Neural cell (in vitro differentiated cells): ENCODE measurements around the gene KSR2. TPM values are rescaled to one million over a fixed set of nuclear protein-coding genes. Genes with fewer than 3 reads are reported as not detected.

Experiments
- H2AFZ ChIP-seq: fragments of 200-600, 300-800 bp; sonication (generic), shearing (Covaris generic); 2 replicates; pipeline ENCODE4 v1.6.0; 2014; ENCODE audit warnings: low read depth, mild to moderate bottlenecking, antibody characterized with exemption, low read length, moderate library complexity
- H3F3A ChIP-seq: fragments of 200-600 bp; shearing (Covaris generic); 2 replicates; pipeline ENCODE4 v1.6.1; 2016; ENCODE audit warnings: mild to moderate bottlenecking, moderate library complexity, mixed read lengths, antibody characterized with exemption, low read length; ENCODE audit not compliant: insufficient read depth, poor library complexity, severe bottlenecking
- H3K27ac ChIP-seq: fragments of 200-600, 300-800 bp; sonication (generic), shearing (Covaris generic); 2 replicates; pipeline ENCODE4 v1.5.1; 2014; ENCODE audit warnings: mild to moderate bottlenecking, low read length, moderate library complexity
- H3K27me3 ChIP-seq: fragments of 300-800, 200-600 bp; sonication (generic), shearing (Covaris generic); 2 replicates; pipeline ENCODE4 v1.6.0; 2014; ENCODE audit warnings: mild to moderate bottlenecking, low read depth, low read length, moderate library complexity; ENCODE audit not compliant: insufficient read depth
- H3K36me3 ChIP-seq: fragments of 300-800, 200-600 bp; sonication (generic), shearing (Covaris generic); 2 replicates; pipeline ENCODE4 v1.5.1; 2014; ENCODE audit warnings: mild to moderate bottlenecking, antibody characterized with exemption, low read length, moderate library complexity; ENCODE audit not compliant: insufficient read depth
- H3K4me2 ChIP-seq: fragments of 300-800, 200-600 bp; sonication (generic), shearing (Covaris generic); 2 replicates; pipeline ENCODE4 v1.6.0; 2014; ENCODE audit warnings: mild to moderate bottlenecking, low read length
- H3K4me3 ChIP-seq: fragments of 300-800, 200-600 bp; sonication (generic), shearing (Covaris generic); 2 replicates; pipeline ENCODE4 v1.5.1; 2014; ENCODE audit warnings: mild to moderate bottlenecking, low read length, moderate library complexity
- H3K79me2 ChIP-seq: fragments of 200-600 bp; shearing (Covaris generic); replicated peaks from 2 replicates; pipeline ENCODE4 v1.6.0; 2014; ENCODE audit warnings: mild to moderate bottlenecking, low read length, moderate library complexity; ENCODE audit not compliant: insufficient read depth
- H3K9ac ChIP-seq: fragments of 300-800, 200-600 bp; sonication (generic), shearing (Covaris generic); 2 replicates; pipeline ENCODE4 v1.6.1; 2016; ENCODE audit warnings: mild to moderate bottlenecking, low read length, mixed read lengths
- H3K9me2 ChIP-seq: fragments of 200-600 bp; shearing (Covaris generic); 2 replicates; pipeline ENCODE4 v1.6.1; 2016; ENCODE audit warnings: mild to moderate bottlenecking, low read length, mixed read lengths; ENCODE audit not compliant: insufficient read depth
- H3K9me3 ChIP-seq: fragments of 200-600, 300-800 bp; sonication (generic), shearing (Covaris generic); 2 replicates; pipeline ENCODE4 v1.6.1; 2016; ENCODE audit warnings: mild to moderate bottlenecking, mixed run types, low read length, moderate library complexity, mixed read lengths
- H4K20me1 ChIP-seq: fragments of 200-600 bp; shearing (Covaris generic); 2 replicates; pipeline ENCODE4 v1.6.1; 2016; ENCODE audit warnings: mild to moderate bottlenecking, mixed run types; ENCODE audit not compliant: insufficient read depth
- EP300 ChIP-seq: fragments of 450-650 bp; conservative IDR thresholded peaks from 2 replicates; pipeline ENCODE4 v1.6.1; 2014; ENCODE audit warnings: antibody characterized with exemption, mild to moderate bottlenecking, moderate library complexity; ENCODE audit not compliant: poor library complexity, severe bottlenecking
- EZH2 ChIP-seq: fragments of 200-600, 300-800 bp; shearing (Covaris generic), sonication (generic); IDR thresholded peaks from 2 replicates; pipeline ENCODE4 v1.6.1; 2014; ENCODE audit warnings: antibody characterized with exemption, low read length, borderline replicate concordance, mild to moderate bottlenecking; ENCODE audit not compliant: insufficient read depth, poor library complexity, severe bottlenecking
- MXI1 ChIP-seq: fragments of 450-650 bp; conservative IDR thresholded peaks from 2 replicates; pipeline ENCODE4 v1.6.1; 2014; ENCODE audit warnings: antibody characterized with exemption, mild to moderate bottlenecking; ENCODE audit not compliant: poor library complexity, severe bottlenecking
- POLR2AphosphoS5 ChIP-seq: IDR thresholded peaks from 2 replicates; pipeline ENCODE4 v1.6.1; 2012
- RAD21 ChIP-seq: fragments of 450-650 bp; conservative IDR thresholded peaks from 2 replicates; pipeline ENCODE4 v1.6.1; 2014; ENCODE audit warnings: antibody characterized with exemption, mild to moderate bottlenecking, moderate library complexity
- REST ChIP-seq: IDR thresholded peaks from 2 replicates; pipeline ENCODE4 v1.6.1; 2012; ENCODE audit warnings: borderline replicate concordance
- SMC3 ChIP-seq: fragments of 450-650 bp; conservative IDR thresholded peaks from 2 replicates; pipeline ENCODE4 v1.6.1; 2014; ENCODE audit warnings: antibody characterized with exemption, mild to moderate bottlenecking, moderate library complexity; ENCODE audit not compliant: poor library complexity
- TAF1 ChIP-seq: IDR thresholded peaks from 2 replicates; pipeline ENCODE4 v1.6.1; 2012; ENCODE audit warnings: low read depth
- polyA plus RNA-seq: library from polyadenylated mRNA; depleted of rRNA; stranded (reverse); fragments of >200 nt; gene quantifications from 2 replicates; pipeline ENCODE4 v1.2.3, GENCODE V29; 2014
- TF ChIP-seq, protein P1 (sequence below): fragments of 450-650 bp; IDR thresholded peaks from 2 replicates; pipeline ENCODE4 v1.5.1; 2014; ENCODE audit warnings: antibody characterized with exemption, mild to moderate bottlenecking, moderate library complexity; ENCODE audit not compliant: poor library complexity, severe bottlenecking

Gene KSR2
- polyA plus RNA-seq, 1 donor from 2014 or later = 3.0 TPM

- Histone ChIP-seq H3K27me3 (no peaks in the 10 kb centered on the region), H3K27ac (no peak overlapping the region), H3K36me3 (no peaks in the 10 kb centered on the region), H4K20me1 (no peaks in the 10 kb centered on the region), H3K4me3 (no peak overlapping the region), H3K9ac (no peak overlapping the region), H3K9me3 (peaks cover 8% of the 10 kb centered on the region), H2AFZ (no peak overlapping the region), H3F3A (no peaks in the 10 kb centered on the region), H3K9me2 (no peaks in the 10 kb centered on the region), H3K79me2 (no peaks in the 10 kb centered on the region), H3K4me2 (no peak overlapping the region)
- TF ChIP-seq EP300 (no peak), REST (no peak), MXI1 (no peak), TAF1 (no peak), POLR2AphosphoS5 (no peak), RAD21 (no peak), SMC3 (no peak), EZH2 (no peak)
- TF ChIP-seq, protein P1, sequence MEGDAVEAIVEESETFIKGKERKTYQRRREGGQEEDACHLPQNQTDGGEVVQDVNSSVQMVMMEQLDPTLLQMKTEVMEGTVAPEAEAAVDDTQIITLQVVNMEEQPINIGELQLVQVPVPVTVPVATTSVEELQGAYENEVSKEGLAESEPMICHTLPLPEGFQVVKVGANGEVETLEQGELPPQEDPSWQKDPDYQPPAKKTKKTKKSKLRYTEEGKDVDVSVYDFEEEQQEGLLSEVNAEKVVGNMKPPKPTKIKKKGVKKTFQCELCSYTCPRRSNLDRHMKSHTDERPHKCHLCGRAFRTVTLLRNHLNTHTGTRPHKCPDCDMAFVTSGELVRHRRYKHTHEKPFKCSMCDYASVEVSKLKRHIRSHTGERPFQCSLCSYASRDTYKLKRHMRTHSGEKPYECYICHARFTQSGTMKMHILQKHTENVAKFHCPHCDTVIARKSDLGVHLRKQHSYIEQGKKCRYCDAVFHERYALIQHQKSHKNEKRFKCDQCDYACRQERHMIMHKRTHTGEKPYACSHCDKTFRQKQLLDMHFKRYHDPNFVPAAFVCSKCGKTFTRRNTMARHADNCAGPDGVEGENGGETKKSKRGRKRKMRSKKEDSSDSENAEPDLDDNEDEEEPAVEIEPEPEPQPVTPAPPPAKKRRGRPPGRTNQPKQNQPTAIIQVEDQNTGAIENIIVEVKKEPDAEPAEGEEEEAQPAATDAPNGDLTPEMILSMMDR = no peak
Observed at GRCh38 chr12:117825827-117826226, 143.0 kb downstream of the KSR2 start.

- no peaks in the 10 kb centered on the region for H3K79me2 ChIP-seq
- no peak overlapping the region for H3K4me3 ChIP-seq
- no peaks in the 10 kb centered on the region for H3K36me3 ChIP-seq
- no peaks in the 10 kb centered on the region for H3K9me2 ChIP-seq
- H3K27ac ChIP-seq = no peak overlapping the region
- TF ChIP-seq REST (no peak), TAF1 (no peak), EP300 (no peak), RAD21 (no peak), MXI1 (no peak), EZH2 (no peak), SMC3 (no peak), POLR2AphosphoS5 (no peak)
- TF ChIP-seq, protein P1 = no peak
- no peaks in the 10 kb centered on the region for H4K20me1 ChIP-seq
- no peak overlapping the region for H3K9ac ChIP-seq
- no peak overlapping the region for H3K4me2 ChIP-seq
- H3F3A ChIP-seq = no peaks in the 10 kb centered on the region
- H2AFZ ChIP-seq = no peak overlapping the region
- no peaks in the 10 kb centered on the region for H3K9me3 ChIP-seq
- H3K27me3 ChIP-seq = no peaks in the 10 kb centered on the region
Observed at GRCh38 chr12:117821480-117822175, 147.2 kb downstream of the KSR2 start.
